OCI-LY3 (cell line): ENCODE data around the gene KRTAP12-3.

Source experiments
- H2AFZ ChIP-seq: fragments of 200-600, 300-600 bp; shearing (Covaris generic); 2 replicates; pipeline ENCODE4 v1.6.0; 2014; ENCODE audit warnings: antibody characterized with exemption, low read depth, low read length
- H3K27ac ChIP-seq: fragments of 200-600, 300-600 bp; sonication (generic); 2 replicates; pipeline ENCODE4 v1.5.1; 2014; ENCODE audit warnings: mild to moderate bottlenecking, low read length, moderate library complexity, mixed read lengths
- H3K27me3 ChIP-seq: fragments of 200-600, 300-600 bp; sonication (generic); 2 replicates; pipeline ENCODE4 v1.6.1; 2014; ENCODE audit warnings: low read depth, low read length, mixed read lengths
- H3K36me3 ChIP-seq: fragments of 200-600, 300-600 bp; sonication (generic); replicated peaks from 2 replicates; pipeline ENCODE3; 2014; ENCODE audit warnings: low read depth, low read length, mixed read lengths
- H3K4me1 ChIP-seq: fragments of 300-600, 200-600 bp; sonication (generic); 2 replicates; pipeline ENCODE4 v1.6.1; 2014; ENCODE audit warnings: low read length, mixed read lengths
- H3K4me2 ChIP-seq: fragments of 200-600, 300-600 bp; sonication (generic); 2 replicates; pipeline ENCODE4 v1.6.1; 2014; ENCODE audit warnings: low read length, mixed read lengths
- H3K4me3 ChIP-seq: fragments of 300-600, 200-600 bp; sonication (generic); 2 replicates; pipeline ENCODE4 v1.5.1; 2014; ENCODE audit warnings: antibody characterized with exemption, mild to moderate bottlenecking, low read length, moderate library complexity
- H3K79me2 ChIP-seq: fragments of 300-600, 200-600 bp; shearing (Covaris generic); 2 replicates; pipeline ENCODE4 v1.6.1; 2014; ENCODE audit warnings: mild to moderate bottlenecking, low read length, mixed read lengths
- H3K9ac ChIP-seq: fragments of 300-600, 200-600 bp; shearing (Covaris generic); 2 replicates; pipeline ENCODE4 v1.6.0; 2014; ENCODE audit warnings: mild to moderate bottlenecking, low read length, moderate library complexity
- H3K9me3 ChIP-seq: fragments of 200-600, 300-600 bp; shearing (Covaris generic); 2 replicates; pipeline ENCODE4 v1.6.1; 2014; ENCODE audit warnings: low read length, mixed read lengths; ENCODE audit not compliant: insufficient read depth
- H4K20me1 ChIP-seq: fragments of 200-600, 300-600 bp; sonication (generic); 2 replicates; pipeline ENCODE4 v1.6.1; 2016; ENCODE audit warnings: low read length, mixed read lengths; ENCODE audit not compliant: insufficient read depth
- CTCF ChIP-seq: fragments of 200-600, 300-600 bp; sonication (generic); IDR thresholded peaks from 2 replicates; pipeline ENCODE4 v1.5.1; 2014; ENCODE audit warnings: antibody characterized with exemption, low read length, low read depth
- EZH2phosphoT487 ChIP-seq: fragments of 200-600 bp; shearing (Covaris generic); IDR thresholded peaks from 2 replicates; pipeline ENCODE4 v1.6.1; 2018; ENCODE audit warnings: antibody characterized with exemption, mixed run types, low read depth

The KRTAP12-3 gene

DNA sequence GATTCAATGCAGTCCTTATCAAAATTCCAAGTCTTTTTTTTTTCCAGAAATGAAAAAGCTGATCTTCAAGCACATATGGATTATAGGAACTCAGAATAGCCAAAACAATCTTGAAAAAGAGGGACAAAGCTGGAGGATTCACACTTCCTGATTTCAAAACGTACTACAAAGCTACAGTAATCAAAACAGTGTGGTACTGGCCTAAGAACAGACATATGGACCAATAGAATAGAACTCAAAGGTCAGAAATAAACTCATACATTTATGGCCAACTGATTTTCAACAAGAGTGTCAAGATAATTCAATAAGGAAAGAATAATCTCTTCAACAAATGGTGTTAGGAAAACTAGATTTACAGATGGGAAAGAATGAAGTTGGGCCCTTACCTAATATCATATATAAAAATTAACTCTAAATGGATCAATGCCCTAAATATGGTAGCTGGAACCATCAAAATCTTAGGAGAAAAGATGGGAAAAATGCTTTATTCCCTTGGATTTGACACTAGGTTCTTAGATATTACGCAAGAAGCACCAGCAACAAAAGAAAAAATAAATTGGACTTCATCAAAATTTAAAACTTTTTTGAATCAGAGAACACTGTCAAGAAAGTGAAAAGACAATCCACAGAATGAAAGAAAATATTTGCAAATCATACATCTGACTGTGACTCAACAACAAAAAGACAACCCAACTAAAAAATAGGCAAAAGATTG lies 35.2 kb downstream of the KRTAP12-3 start:
- Histone ChIP-seq H3K4me1 (no peaks in the 10 kb centered on the region), H3K9ac (no peak overlapping the region), H3K4me2 (no peak overlapping the region), H3K27ac (no peak overlapping the region), H3K36me3 (no peaks in the 10 kb centered on the region), H3K79me2 (no peaks in the 10 kb centered on the region), H2AFZ (no peak overlapping the region), H3K27me3 (no peaks in the 10 kb centered on the region), H3K4me3 (no peak overlapping the region), H4K20me1 (no peaks in the 10 kb centered on the region), H3K9me3 (no peaks in the 10 kb centered on the region)
- TF ChIP-seq CTCF (no peak), EZH2phosphoT487 (no peak)

- TF ChIP-seq CTCF = no peak
- no peak for TF ChIP-seq EZH2phosphoT487
- no peaks in the 10 kb centered on the region for H3K9me3 ChIP-seq
- no peaks in the 10 kb centered on the region for H4K20me1 ChIP-seq
- H3K4me1 ChIP-seq = no peaks in the 10 kb centered on the region
- no peak overlapping the region for H3K4me2 ChIP-seq
- no peaks in the 10 kb centered on the region for H3K36me3 ChIP-seq
- no peak overlapping the region for H3K9ac ChIP-seq
- H2AFZ ChIP-seq = no peak overlapping the region
- H3K27ac ChIP-seq = no peak overlapping the region
- H3K4me3 ChIP-seq = no peak overlapping the region
- no peaks in the 10 kb centered on the region for H3K27me3 ChIP-seq
- H3K79me2 ChIP-seq = no peaks in the 10 kb centered on the region
Observed at GRCh38 chr21:44694776-44695175, 37.0 kb downstream of the KRTAP12-3 start.

DNA sequence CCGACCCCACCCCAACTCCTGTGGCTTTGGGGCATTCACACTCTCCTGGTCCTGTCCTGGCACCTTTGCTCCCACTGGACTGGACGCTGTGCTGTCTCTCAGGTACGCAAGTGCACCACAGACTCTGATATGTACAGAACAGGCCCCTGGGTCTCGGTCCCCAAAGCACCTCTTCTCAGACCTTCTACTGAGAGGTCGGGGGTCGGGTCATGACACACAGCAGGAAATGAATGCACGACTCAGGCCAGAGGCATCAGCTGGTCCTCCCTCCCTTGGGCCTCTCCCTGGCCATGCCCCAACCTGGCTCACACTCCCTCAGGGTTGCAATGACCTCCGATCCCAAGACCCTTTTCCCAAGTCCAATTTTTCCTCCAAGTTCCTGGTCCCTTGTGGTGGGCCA lies 37.5 kb downstream of the KRTAP12-3 start:
- H3K9ac ChIP-seq = no peak overlapping the region
- no peaks in the 10 kb centered on the region for H3K79me2 ChIP-seq
- no peak overlapping the region for H2AFZ ChIP-seq
- no peaks in the 10 kb centered on the region for H3K4me1 ChIP-seq
- no peak overlapping the region for H3K4me2 ChIP-seq
- no peaks in the 10 kb centered on the region for H3K36me3 ChIP-seq
- H3K27ac ChIP-seq = no peak overlapping the region
- no peaks in the 10 kb centered on the region for H3K9me3 ChIP-seq
- H4K20me1 ChIP-seq = no peaks in the 10 kb centered on the region
- no peak for TF ChIP-seq EZH2phosphoT487
- TF ChIP-seq CTCF = no peak
- H3K4me3 ChIP-seq = no peak overlapping the region
- H3K27me3 ChIP-seq = no peaks in the 10 kb centered on the region

DNA sequence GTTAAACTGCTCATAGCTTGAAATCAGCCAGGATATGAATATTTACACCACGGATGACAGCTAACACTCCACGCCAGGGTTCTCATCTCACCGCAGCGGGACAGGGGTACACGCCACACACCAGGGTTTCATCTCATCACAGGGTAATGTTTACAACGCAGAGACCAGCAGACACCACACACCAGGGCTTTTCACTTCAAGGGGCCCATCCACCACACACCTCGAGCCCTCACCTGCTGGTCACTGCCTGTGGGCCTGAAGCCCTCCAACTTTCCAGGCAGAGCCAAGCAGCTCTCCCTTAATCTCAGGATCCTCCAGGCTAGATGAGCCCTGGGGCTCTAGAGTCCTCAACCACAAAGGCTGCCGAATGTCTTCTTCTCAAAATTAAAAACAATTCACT lies 37.9 kb downstream of the KRTAP12-3 start:
- Histone ChIP-seq H3K27ac (no peak overlapping the region), H3K36me3 (no peaks in the 10 kb centered on the region), H3K4me1 (no peaks in the 10 kb centered on the region), H3K4me2 (no peak overlapping the region), H3K27me3 (no peaks in the 10 kb centered on the region), H3K79me2 (no peaks in the 10 kb centered on the region), H4K20me1 (no peaks in the 10 kb centered on the region), H2AFZ (no peak overlapping the region), H3K4me3 (no peak overlapping the region), H3K9me3 (no peaks in the 10 kb centered on the region), H3K9ac (no peak overlapping the region)
- TF ChIP-seq EZH2phosphoT487 = no peak
- TF ChIP-seq CTCF = no peak
